C4-2B (cell line): ENCODE results near the gene DTNA.

ENCODE experiments used
- H3K27ac ChIP-seq: fragments of 450-650 bp; 2 replicates; pipeline ENCODE4 v1.5.1; 2017
- CTCF ChIP-seq: fragments of 450-650 bp; conservative IDR thresholded peaks from 2 replicates; pipeline ENCODE4 v1.5.1; 2017; ENCODE audit warnings: mild to moderate bottlenecking
- ZFX ChIP-seq: fragments of 450-650 bp; IDR thresholded peaks from 2 replicates; pipeline ENCODE4 v1.6.1; 2017

Gene DTNA

GRCh38 chr18:34844072-34844471 lies 134.0 kb downstream of the DTNA start:
- no peak overlapping the region for H3K27ac ChIP-seq
- TF ChIP-seq CTCF (no peak), ZFX (no peak)

DNA sequence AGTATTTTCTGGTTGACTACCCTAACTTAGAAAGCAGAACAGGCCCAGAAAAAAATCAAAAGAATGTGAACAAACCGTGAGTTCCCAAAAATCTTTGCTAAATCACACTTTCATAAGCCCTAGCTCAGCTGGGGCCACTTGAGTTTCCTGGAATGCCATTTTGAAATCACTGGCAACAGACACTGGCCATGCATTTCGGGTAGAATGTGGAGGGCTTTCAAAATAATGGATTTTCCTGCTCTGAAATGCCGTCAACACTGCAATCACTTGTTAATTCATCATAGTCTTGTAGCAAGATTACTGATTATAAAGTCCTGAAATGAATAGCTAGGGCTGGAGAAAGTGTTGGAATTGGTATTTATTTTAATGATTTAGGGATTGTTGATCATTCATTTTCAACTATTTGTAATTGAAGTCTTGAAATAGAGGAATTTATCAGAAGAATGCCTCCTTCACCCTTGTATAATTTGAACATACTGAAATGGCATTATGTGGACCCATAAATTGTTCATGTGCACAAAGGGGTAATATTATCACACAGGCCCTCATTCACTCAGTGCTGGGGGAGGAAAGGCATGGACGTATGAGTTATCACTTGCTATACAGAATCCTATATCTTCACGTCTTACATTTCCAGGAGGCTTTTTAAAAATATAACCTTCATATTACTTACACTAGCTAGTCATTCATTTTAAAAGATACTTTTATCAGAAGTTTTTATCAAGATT lies 134.8 kb downstream of the DTNA start:
- H3K27ac ChIP-seq, result no peak overlapping the region

DNA sequence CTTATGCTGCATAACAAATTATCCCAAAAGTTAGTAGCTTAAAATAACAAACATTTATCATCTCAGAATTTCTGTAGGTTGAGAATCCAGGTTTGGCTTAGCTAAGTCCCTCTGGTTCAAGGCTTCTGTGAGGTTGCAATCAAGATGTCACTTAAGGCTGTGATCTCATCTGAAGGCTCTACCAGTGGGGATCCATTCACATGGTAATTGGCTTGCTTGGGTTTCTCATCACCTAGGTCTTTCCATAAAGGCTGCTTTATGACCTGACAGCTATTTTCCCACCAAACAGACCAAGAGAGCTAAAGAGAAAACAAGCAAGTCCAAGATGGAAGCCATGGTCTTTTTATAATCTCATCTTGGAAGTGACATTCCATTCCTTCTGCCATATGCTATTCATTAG lies 137.3 kb downstream of the DTNA start:
- no peak for TF ChIP-seq CTCF
- TF ChIP-seq ZFX, result no peak

More for the DNA sequence above, 134.8 kb downstream of the DTNA start:
- TF ChIP-seq ZFX (no peak), CTCF (no peak)

DNA sequence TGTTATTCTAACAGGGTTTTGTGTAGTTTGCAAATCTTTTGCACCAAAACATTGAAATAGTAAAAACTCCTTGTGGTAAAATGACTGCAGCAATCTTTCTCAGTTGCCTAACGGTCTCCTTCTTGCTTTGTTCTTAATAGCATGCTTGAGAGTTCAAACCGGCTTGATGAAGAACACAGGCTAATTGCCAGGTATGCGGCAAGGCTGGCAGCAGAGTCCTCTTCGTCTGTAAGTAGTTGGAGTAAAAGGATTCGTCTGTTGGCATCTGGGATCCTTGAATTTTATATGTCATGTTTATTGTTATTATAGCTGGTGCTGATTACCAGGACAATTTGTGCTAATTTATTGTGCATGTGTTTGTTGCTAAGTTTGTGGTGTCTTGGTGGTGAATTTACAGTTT lies 138.1 kb downstream of the DTNA start:
- TF ChIP-seq ZFX, result no peak
- TF ChIP-seq CTCF, result no peak
- no peak overlapping the region for H3K27ac ChIP-seq

More for the DNA sequence above, 137.3 kb downstream of the DTNA start:
- no peak overlapping the region for H3K27ac ChIP-seq

- TF ChIP-seq ZFX (no peak), CTCF (no peak)
- no peak overlapping the region for H3K27ac ChIP-seq
These were observed 138.6 kb downstream of the DTNA start for GRCh38 chr18:34848695-34849094.

- no peak overlapping the region for H3K27ac ChIP-seq
- no peak for TF ChIP-seq CTCF
- TF ChIP-seq ZFX, result no peak
These were observed 147.2 kb downstream of the DTNA start for GRCh38 chr18:34857320-34857719.

DNA sequence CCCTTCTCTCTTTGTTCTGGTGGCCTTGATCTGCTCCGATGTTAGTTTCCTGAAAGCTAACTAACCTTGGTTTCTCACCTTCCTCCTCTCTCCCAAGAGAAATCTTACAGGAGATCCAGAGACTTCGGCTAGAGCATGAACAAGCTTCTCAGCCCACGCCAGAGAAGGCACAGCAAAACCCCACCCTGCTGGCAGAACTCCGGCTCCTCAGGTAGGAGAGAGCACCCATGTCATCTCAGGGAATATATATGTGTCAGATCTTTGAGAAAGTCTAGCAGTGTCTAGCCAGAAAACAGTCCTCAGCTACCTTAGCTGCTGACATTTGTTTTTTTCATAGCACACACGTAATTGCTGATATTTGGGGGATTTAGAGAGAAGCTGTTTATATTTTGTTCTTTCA lies 148.1 kb downstream of the DTNA start:
- TF ChIP-seq CTCF, result no peak
- no peak for TF ChIP-seq ZFX
- no peak overlapping the region for H3K27ac ChIP-seq
